ENCODE data around the gene DLST. TPM values are rescaled to one million over a fixed set of nuclear protein-coding genes. Genes with fewer than 3 reads are reported as not detected.
A peak's percentile ranks its signal among the peaks of the same experiment; 100 is the strongest.

The DLST gene
- total RNA-seq, 1 donor from 2014 or later, result 202 TPM

DNA sequence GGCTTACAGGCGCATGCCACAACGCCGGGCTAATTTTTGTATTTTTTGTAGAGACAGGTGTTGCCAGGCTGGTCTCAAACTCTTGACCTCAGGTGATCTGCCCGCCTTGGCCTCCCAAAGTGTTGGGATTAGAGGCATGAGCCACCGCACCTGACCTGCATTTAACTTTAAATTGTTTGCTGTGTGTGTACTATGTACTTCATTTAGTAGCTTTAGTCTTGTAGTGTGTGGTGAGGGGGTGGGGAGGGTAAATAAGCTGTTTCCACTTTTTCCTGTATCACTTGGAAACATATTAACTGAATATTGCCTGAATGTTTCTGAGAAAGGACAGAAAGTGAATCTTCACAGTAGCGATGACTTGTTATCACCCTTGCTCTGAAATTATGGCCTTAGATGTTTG is 8.5 kb downstream of the DLST start:
- no peak for DNase-seq (ENCODE audit: low spot score)
- intact Hi-C loops (cut with DNase I), result no loop called here

DNA sequence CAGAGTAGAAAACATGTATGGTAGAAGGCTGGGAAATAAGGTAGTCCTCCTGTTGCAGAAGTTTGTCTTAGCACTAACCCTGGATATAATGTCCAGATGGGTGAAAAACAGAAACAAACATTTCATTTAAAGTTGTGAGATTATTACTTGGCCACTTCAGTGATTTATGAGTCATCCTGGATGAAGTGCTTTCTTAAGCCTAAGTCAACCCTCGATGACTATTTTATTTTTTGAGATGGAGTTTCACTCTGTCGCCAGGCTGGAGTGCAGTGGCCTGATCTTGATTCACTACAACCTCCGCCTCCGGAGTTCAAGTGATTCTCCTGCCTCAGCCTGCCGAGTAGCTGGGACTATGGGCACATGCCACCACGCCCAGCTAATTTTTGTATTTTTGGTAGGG is 10.2 kb downstream of the DLST start:
- no peak for DNase-seq (ENCODE audit: low spot score)
- intact Hi-C loops (cut with DNase I), result no loop called here

- intact Hi-C loops (cut with DNase I), result no loop called here
- no peak for DNase-seq (ENCODE audit: low spot score)
These were observed 11.0 kb downstream of the DLST start for GRCh38 chr14:74892745-74893144.

DNA sequence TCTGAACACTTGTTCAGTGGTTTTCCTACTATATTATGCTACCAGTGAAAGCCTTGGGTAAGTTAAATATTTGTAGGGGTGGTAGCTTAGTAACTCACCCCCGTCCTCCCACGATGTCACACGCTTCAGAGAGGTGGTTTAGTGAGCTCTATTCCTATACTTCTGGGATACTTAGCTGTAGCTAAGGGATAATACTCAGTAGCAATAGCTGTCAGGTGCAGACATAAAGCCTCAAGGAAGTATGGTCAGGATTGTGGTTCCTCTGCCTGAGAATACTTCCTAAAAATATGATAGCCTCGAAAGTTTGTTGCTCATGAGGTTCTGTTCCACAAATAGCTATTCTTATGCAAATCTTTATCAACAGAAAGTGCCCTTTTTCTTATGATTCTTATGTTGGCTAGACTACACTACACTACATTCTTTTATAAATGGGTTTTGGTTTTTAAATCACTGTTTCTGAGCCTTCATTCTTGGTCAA is 11.9 kb downstream of the DLST start:
- intact Hi-C loops (cut with DNase I), result no loop called here
- DNase-seq (ENCODE audit: low spot score), result no peak

- intact Hi-C loops (cut with DNase I), result no loop called here
These were observed 14.7 kb downstream of the DLST start for GRCh38 chr14:74896400-74896799.

DNA sequence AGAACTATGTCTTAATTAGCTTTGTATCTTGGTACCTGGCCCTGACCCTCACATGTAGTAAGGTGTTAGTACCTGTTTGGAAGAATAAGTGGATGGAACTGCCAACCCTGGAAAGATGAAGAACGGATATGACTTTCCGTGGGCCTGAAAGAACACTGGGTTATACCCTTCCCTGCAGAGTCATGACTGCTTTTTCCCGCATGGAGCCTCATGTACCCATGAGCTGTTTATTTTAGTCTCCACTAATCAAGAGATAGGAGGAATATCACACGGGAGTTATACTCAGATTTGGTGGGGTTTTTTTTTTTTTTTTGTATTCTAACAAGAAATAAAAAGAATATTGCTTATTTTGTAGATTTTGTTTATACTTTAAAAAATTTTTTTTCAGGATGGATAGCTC is 15.9 kb downstream of the DLST start:
- intact Hi-C loops (cut with DNase I), result no loop called here
- no peak for DNase-seq (ENCODE audit: low spot score)

More at GRCh38 chr14:74896400-74896799, 14.7 kb downstream of the DLST start:
- DNase-seq (ENCODE audit: low spot score), result no peak

GRCh38 chr14:74898083-74898482 is 16.4 kb downstream of the DLST start:
- intact Hi-C loops (cut with DNase I), result no loop called here
- DNase-seq (ENCODE audit: low spot score), result no peak

GRCh38 chr14:74898694-74899093 is 17.0 kb downstream of the DLST start:
- intact Hi-C loops (cut with DNase I), result no loop called here

GRCh38 chr14:74902941-74903705 is 21.4 kb downstream of the DLST start:
- DNase-seq (ENCODE audit: low spot score), result no peak
- intact Hi-C loops (cut with DNase I), result no loop called here

More at GRCh38 chr14:74898694-74899093, 17.0 kb downstream of the DLST start:
- no peak for DNase-seq (ENCODE audit: low spot score)

GRCh38 chr14:74904635-74905503 is 23.2 kb downstream of the DLST start:
- intact Hi-C loops (cut with DNase I), result loop anchor here (2.0 kb wide), 1 partner anchor 44 kb away; no protein-coding TSS in a partner anchor
- no peak for DNase-seq (ENCODE audit: low spot score)

GRCh38 chr14:74905595-74906142 is 24.0 kb downstream of the DLST start:
- intact Hi-C loops (cut with DNase I), result loop anchor here (2.0 kb wide), 1 partner anchor 45 kb away; no protein-coding TSS in a partner anchor
- DNase-seq (ENCODE audit: low spot score), result peak; percentile 89

GRCh38 chr14:74906925-74907521 is 25.3 kb downstream of the DLST start:
- intact Hi-C loops (cut with DNase I), result no loop called here
- no peak for DNase-seq (ENCODE audit: low spot score)

DNA sequence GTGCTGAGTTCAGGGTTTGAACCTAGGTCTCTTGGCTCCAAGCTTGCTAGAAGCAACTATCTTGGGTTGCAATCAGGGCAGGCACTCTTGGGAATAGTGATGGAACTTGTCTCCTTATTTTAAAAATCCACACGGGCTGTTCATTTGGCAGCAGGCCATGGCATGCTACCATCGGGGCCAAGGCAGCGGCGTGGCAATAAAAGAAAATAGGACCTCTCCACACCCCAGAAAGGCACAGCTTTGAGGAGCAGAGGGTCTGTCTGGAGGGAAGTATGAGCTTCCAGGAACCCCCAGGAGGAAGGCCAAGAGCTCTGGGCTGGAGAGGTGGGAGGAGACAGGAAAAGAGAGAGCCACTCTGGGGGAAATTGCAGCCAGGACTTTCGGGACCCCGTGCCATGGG is 26.0 kb downstream of the DLST start:
- no peak for DNase-seq (ENCODE audit: low spot score)
- intact Hi-C loops (cut with DNase I), result no loop called here

DNA sequence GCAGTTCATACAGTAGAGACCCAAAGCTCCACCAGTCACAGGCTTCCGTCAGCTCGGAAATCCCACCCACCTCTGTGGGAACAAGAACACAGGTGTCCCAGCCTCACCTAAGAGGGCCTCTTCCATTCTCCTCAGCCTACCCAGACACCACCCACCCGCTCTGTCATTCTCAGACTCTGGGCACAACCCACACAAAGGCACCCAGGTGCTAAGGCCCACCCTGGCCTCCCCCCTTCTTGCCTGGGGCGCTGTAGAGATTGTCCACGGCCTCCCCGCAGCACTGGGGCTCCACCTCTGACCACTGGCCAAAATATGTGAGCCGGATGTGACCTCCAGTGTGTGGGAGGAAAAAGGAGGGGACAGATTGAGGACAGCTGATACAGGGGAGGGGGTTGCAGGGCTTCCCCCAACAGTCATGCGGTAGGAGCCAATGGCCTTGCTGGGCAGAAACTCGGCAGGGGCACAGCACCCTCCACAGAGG is 27.2 kb downstream of the DLST start:
- no peak for DNase-seq (ENCODE audit: low spot score)
- intact Hi-C loops (cut with DNase I), result no loop called here

DNA sequence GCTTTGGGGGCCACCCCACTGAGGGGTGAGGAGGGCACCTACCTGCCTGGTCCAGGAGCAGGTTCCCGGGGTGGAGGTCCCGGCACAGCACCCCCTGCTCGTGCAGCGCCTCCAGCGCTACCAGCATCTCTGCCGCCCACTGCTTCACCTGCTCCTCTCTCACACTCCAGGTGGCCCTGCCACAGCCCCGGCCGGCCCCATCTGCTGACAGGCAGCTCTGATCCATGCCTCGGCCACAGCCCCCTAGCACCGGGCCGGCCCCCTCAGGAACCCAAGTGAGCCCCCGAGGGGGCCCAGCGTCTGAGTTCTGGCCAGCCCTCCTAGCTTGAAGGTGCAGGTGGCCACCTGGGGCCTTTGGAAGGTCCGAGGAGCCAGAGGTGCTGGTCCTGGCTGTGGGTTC is 27.8 kb downstream of the DLST start:
- DNase-seq (ENCODE audit: low spot score), result no peak
- intact Hi-C loops (cut with DNase I), result no loop called here

DNA sequence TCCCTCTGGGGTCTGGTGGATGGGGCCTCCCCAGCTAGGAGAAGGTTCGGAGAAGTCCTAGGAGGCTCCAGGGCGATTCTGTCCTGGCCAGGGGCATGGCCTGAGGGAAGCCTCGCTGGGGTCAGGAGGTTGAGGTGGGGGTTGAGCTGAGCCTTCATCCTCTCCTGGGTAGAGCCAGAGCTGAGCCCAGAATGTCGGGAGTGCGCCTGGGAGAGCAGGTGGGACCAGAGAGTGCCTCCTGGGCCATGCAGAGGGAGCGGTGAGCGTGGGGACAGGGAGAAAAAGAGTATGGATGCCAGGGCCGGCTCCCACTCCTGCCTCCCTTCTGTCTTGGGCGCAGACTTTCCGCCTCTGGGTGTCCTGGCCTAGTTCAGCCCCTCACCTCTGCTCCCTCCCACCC is 28.2 kb downstream of the DLST start:
- intact Hi-C loops (cut with DNase I), result no loop called here
- no peak for DNase-seq (ENCODE audit: low spot score)

- DNase-seq (ENCODE audit: low spot score), result no peak
- intact Hi-C loops (cut with DNase I), result no loop called here
These were observed 28.8 kb downstream of the DLST start for GRCh38 chr14:74910556-74910955.

DNA sequence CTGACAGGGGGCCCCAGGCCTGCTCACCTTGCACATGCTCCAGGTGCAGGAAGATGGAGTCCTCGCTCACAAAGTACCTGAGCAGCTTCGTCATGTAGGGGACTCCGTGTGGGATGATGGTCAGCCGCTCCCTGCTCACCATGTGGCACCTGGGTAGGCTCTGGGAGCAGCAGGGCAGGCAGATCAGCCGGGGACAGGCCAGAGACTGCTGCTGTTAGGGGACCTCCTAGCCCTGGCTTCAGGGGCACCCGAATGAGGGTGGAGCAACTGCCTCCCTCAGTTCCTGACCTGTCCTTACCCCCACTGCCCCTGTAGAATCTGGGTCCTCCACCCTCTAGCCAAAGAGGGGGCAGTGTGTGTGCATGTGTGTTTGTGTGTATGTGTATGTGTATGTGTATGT is 29.5 kb downstream of the DLST start:
- DNase-seq (ENCODE audit: low spot score), result no peak
- intact Hi-C loops (cut with DNase I), result no loop called here

DNA sequence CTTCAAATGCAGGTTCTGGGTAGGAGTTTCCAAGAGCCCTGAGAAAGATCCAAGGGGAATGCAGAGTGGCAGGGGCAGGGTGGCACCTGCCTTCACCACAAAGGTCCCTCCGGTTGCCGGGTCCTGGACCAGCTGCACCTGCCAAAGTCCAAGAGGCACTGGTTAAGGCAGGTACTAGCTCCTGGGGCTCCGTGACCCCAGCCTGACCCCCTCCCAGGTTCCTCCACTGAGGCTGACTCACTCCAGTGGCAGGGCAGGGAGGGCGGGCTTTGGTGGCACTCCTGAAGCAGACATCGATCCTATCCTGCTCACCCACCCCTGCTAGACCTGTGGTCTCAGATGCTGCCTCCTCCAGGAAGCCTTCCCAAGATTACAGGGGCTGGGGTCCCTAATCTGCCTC is 30.0 kb downstream of the DLST start:
- DNase-seq (ENCODE audit: low spot score), result no peak
- intact Hi-C loops (cut with DNase I), result no loop called here

DNA sequence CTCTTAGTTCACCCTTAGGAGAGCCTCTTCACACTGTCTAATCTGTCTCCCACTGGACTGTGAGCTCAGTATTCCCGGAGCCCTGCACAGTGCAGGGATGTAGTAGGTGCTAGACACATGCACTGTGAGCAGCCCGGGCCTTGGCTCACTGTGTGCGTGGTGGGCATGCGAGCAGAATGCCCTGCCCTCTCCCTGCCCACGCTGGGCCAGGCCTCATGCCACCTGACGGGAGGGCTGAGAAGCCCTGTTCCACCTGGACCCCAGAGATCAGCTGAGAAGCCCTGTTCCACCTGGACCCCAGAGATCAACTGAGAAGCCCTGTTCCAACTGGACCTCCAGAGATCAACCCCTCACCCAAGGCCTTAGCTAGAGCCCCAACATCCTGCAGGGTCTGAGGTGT is 30.4 kb downstream of the DLST start:
- DNase-seq (ENCODE audit: low spot score), result no peak

More for the DNA sequence above, 30.4 kb downstream of the DLST start:
- intact Hi-C loops (cut with DNase I), result no loop called here
